Vagina (tissue), 2 donors: ENCODE measurements around the gene NPAS3.

ENCODE experiments used
- CTCF ChIP-seq, 3 experiments: fragments of 450-650 bp in 2 of 3; fragments of 200-600 bp in 1 of 3; sonication (generic) in 1 of 3; IDR thresholded peaks; one replicate each; pipeline ENCODE4 v1.5.1; 2017 to 2019; ENCODE audit warnings: antibody characterized with exemption in 3 of 3, mild to moderate bottlenecking in 2 of 3, moderate library complexity in 2 of 3
- POLR2A ChIP-seq, 2 donors: fragments of 450-650 bp; IDR thresholded peaks; one replicate each; pipeline ENCODE4 v1.6.1; 2017; ENCODE audit warnings: antibody characterized with exemption in 2 of 2, mild to moderate bottlenecking in 2 of 2, moderate library complexity in 2 of 2
- POLR2AphosphoS5 ChIP-seq, 2 donors: sonication (generic); formaldehyde crosslinking; IDR thresholded peaks; one replicate each; pipeline ENCODE4 v1.9.0; 2017; ENCODE audit warnings: antibody characterized with exemption in 2 of 2, mild to moderate bottlenecking in 2 of 2, low read depth in 1 of 2; ENCODE audit not compliant: insufficient read depth in 1 of 2

DNA sequence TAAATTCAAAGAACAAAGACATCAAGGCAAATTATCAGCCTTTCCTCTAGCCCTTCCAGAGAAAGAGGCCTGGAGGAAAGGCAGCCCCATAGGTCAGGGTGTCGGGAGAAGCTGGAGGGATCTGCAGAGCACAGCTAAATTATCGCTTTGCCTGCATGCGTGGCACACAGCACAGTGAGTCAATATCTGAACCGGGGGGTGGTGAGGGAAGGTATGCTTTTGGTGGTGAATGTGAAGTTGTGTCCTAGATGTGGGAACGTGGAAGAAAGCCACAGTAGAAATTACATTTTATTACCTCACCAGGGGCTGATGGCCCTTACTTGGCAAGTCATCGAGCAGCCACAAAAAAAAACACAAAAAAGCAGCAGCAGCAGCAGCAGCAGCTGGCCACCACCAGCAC is 769.0 kb downstream of the NPAS3 start:
- TF ChIP-seq POLR2AphosphoS5 (IDR thresholded peaks at IDR 0.05; ENCODE audit: insufficient read depth in 1 of 2, low read depth in 1 of 2) (no peak), CTCF (IDR thresholded peaks at IDR 0.05) (no peak), POLR2A (IDR thresholded peaks at IDR 0.05) (no peak)
